WTC11 (cell line): Measurements from ENCODE around the gene HCRT. TPM values are rescaled to one million over a fixed set of nuclear protein-coding genes. Genes with fewer than 3 reads are reported as not detected.

Experiments
- ATAC-seq: fragments of 200-7000 bp; cut with Tn5 transposase; 2 replicates; pipeline ENCODE4 v1.10.0; 2021; ENCODE audit warnings: mild to moderate bottlenecking, moderate library complexity
- CTCF ChIA-PET: fragments of 300-600 bp; sonication (Branson Sonifier 250); formaldehyde crosslinking; loops from one replicate; lab custom pipeline; 2021; ENCODE audit warnings: antibody characterized with exemption; lab: Charles Lee
- POLR2A ChIA-PET: fragments of 350-600 bp; sonication (Branson Sonifier 250); formaldehyde crosslinking; loops from one replicate; lab custom pipeline; 2021; ENCODE audit warnings: antibody characterized with exemption; lab: Charles Lee
- DNase-seq: peaks from one replicate; pipeline ENCODE4 v3.0.0; 2021; ENCODE audit warnings: low spot score
- H3K27ac Mint-ChIP-seq: 2 replicates; pipeline ENCODE4 v1.8.0; 2021; ENCODE audit warnings: mixed read lengths
- H3K27me3 Mint-ChIP-seq: 2 replicates; pipeline ENCODE4 v1.8.0; 2021; ENCODE audit warnings: low read depth, mild to moderate bottlenecking, moderate library complexity, mixed read lengths
- H3K36me3 Mint-ChIP-seq: 2 replicates; pipeline ENCODE4 v1.8.0; 2021; ENCODE audit warnings: mixed read lengths
- H3K4me1 Mint-ChIP-seq: 2 replicates; pipeline ENCODE4 v1.8.0; 2022; ENCODE audit warnings: mixed read lengths
- H3K4me3 Mint-ChIP-seq: 2 replicates; pipeline ENCODE4 v1.8.0; 2021; ENCODE audit warnings: mild to moderate bottlenecking, moderate library complexity, mixed read lengths
- H3K9me3 Mint-ChIP-seq: 2 replicates; pipeline ENCODE4 v1.8.0; 2021; ENCODE audit warnings: mixed read lengths
- ARID4B ChIP-seq: sonication (generic); formaldehyde crosslinking; IDR thresholded peaks from 2 replicates; pipeline ENCODE4 v1.8.0; 2023; ENCODE audit warnings: missing genetic modification reagents, mild to moderate bottlenecking, borderline replicate concordance
- ATF1 ChIP-seq: sonication (generic); formaldehyde crosslinking; IDR thresholded peaks from 2 replicates; pipeline ENCODE4 v1.8.1; 2023; ENCODE audit warnings: mild to moderate bottlenecking, moderate library complexity, missing genetic modification reagents
- CREM ChIP-seq: sonication (generic); formaldehyde crosslinking; IDR thresholded peaks from 2 replicates; pipeline ENCODE4 v1.8.1; 2022; ENCODE audit warnings: mild to moderate bottlenecking, missing genetic modification reagents, moderate library complexity
- ETV6 ChIP-seq: sonication (generic); formaldehyde crosslinking; IDR thresholded peaks from 2 replicates; pipeline ENCODE4 v1.8.1; 2022; ENCODE audit warnings: mild to moderate bottlenecking, missing genetic modification reagents
- FOXP1 ChIP-seq: sonication (generic); formaldehyde crosslinking; IDR thresholded peaks from 2 replicates; pipeline ENCODE4 v1.8.0; 2022; ENCODE audit warnings: missing genetic modification reagents, mild to moderate bottlenecking, moderate library complexity, borderline replicate concordance
- FOXP4 ChIP-seq: sonication (generic); formaldehyde crosslinking; IDR thresholded peaks from 2 replicates; pipeline ENCODE4 v1.8.0; 2022; ENCODE audit warnings: mild to moderate bottlenecking, missing genetic modification reagents
- HMGA2 ChIP-seq: fragments of 250-450 bp; sonication (Bioruptor Pico); IDR thresholded peaks from 2 replicates; pipeline ENCODE4 v1.4.0; 2021; ENCODE audit warnings: mild to moderate bottlenecking, moderate library complexity
- MLX ChIP-seq: sonication (generic); formaldehyde crosslinking; IDR thresholded peaks from 2 replicates; pipeline ENCODE4 v1.8.1; 2023; ENCODE audit warnings: mild to moderate bottlenecking, missing genetic modification reagents, moderate library complexity
- NR1H2 ChIP-seq: sonication (generic); formaldehyde crosslinking; IDR thresholded peaks from 2 replicates; pipeline ENCODE4 v1.9.0; 2021; ENCODE audit warnings: mild to moderate bottlenecking, moderate library complexity, missing genetic modification reagents
- PREB ChIP-seq: sonication (generic); formaldehyde crosslinking; IDR thresholded peaks from 2 replicates; pipeline ENCODE4 v1.8.1; 2022; ENCODE audit warnings: mild to moderate bottlenecking, missing genetic modification reagents, moderate library complexity, borderline replicate concordance
- RORB ChIP-seq: fragments of 250-450 bp; sonication (Bioruptor Pico); IDR thresholded peaks from 2 replicates; pipeline ENCODE4 v1.9.0; 2021; ENCODE audit warnings: mild to moderate bottlenecking
- TEAD4 ChIP-seq: sonication (generic); formaldehyde crosslinking; IDR thresholded peaks from 2 replicates; pipeline ENCODE4 v1.8.0; 2022; ENCODE audit warnings: mild to moderate bottlenecking, missing genetic modification reagents
- ZNF396 ChIP-seq: fragments of 250-450 bp; sonication (Bioruptor Pico); IDR thresholded peaks from 2 replicates; pipeline ENCODE4 v1.8.0; 2021; ENCODE audit warnings: mild to moderate bottlenecking, moderate library complexity, borderline replicate concordance
- ZNF416 ChIP-seq: fragments of 250-450 bp; sonication (Bioruptor Pico); IDR thresholded peaks from 2 replicates; pipeline ENCODE4 v1.9.0; 2021; ENCODE audit warnings: mild to moderate bottlenecking, inconsistent platforms
- total RNA-seq: library from RNA; stranded (reverse); gene quantifications from 3 replicates; pipeline ENCODE4 v1.2.3, GENCODE V29; 2021
- TF ChIP-seq, protein P1 (sequence below): sonication (generic); formaldehyde crosslinking; IDR thresholded peaks from 2 replicates; pipeline ENCODE4 v1.8.1; 2023; ENCODE audit warnings: mild to moderate bottlenecking, missing genetic modification reagents
- TF ChIP-seq, protein P2 (sequence below): sonication (generic); formaldehyde crosslinking; conservative IDR thresholded peaks from 2 replicates; pipeline ENCODE4 v1.8.1; 2023; ENCODE audit warnings: mild to moderate bottlenecking, low read depth, missing genetic modification reagents, moderate library complexity
- TF ChIP-seq, protein P3 (sequence below): sonication (generic); formaldehyde crosslinking; IDR thresholded peaks from 2 replicates; pipeline ENCODE4 v1.8.0; 2022; ENCODE audit warnings: missing genetic modification reagents

HCRT gene
- total RNA-seq, 1 experiment from 2014 or later = not detected

DNA sequence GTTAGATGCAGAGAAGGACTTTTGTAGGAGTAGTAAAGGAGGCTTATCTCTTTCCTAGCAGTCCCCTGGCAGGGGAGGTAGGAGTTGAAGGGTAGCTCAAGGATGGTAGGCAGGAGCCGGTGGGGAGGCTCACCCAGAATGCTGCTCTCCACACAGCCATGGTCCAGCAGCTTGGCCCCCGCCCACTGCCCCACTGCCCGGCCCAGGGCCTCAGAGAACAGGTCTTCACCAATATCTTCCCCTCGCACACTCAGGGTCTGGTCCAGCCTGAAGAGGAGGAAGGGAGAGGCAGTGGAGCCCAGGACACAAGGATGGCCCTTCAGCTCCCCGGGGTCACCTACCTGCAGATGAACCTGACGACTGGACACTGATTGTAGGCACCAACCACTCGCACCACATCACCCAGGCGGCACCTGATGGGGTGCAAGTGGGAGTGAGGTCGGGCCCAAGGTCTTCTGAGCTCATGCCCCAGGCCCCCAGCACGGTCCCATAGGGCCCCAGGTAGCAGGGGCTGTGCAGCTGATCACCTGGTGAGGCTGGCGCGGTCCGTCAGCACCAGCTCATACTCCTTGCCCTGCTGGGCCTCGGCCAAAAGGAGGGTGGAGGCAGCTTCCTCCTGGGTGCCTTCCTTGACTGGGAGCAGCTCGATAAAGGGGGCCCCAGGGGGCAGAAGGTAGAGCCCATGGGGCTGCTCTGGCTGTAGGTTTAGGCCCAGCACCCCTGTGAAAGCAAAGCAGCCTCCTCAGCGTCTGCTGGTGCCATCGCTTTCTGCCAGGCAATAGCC is 5.4 kb upstream of the HCRT start (continued):
- no peak for TF ChIP-seq FOXP4 (CRISPR knock-in tag)
- TF ChIP-seq ATF1 (CRISPR knock-in tag) = no peak
- no peak for TF ChIP-seq ARID4B (CRISPR knock-in tag)
- TF ChIP-seq CREM (CRISPR knock-in tag) = no peak
- TF ChIP-seq NR1H2 (CRISPR knock-in tag) = no peak
- no peak for TF ChIP-seq ZNF416 (CRISPR knock-in tag)
- TF ChIP-seq MLX = no peak

DNA sequence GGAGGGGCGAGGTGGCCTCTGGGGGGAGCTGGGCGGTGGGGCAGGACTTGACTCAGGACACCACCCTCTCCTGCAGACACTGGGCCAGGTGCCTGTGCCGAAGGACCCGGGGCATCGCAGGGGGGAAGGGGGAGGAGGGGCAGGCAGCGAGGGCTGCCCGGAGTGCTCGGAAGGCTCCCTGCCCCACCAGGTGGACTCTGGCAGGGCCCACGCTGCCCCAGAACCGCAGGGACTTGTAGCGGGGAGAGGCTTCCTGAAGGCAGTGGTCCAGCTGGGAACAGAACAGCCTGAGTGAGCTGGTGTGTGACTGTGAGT is 4.4 kb upstream of the HCRT start:
- ChIA-PET POLR2A (interaction anchor here (0.6 kb wide), 1 partner anchor 269 kb away, joined by 5 read pairs; no protein-coding TSS in a partner anchor), CTCF (interaction anchor here (1.3 to 7.3 kb wide), 4 partner anchors 9 to 33 kb away, joined by 3 to 55 read pairs (median 5); partner anchors contain the start of gene KCNH4)
- Mint-ChIP-seq H3K4me3 (no peak overlapping the region), H3K9me3 (no peaks in the 10 kb centered on the region), H3K27ac (no peak overlapping the region), H3K36me3 (no peaks in the 10 kb centered on the region), H3K27me3 (peaks cover 24% of the 10 kb centered on the region), H3K4me1 (peaks cover 25% of the 10 kb centered on the region)
- ATAC-seq (no peak), DNase-seq (no peak)
- TF ChIP-seq FOXP1 (no peak), HMGA2 (no peak), ZNF396 (no peak), PREB (CRISPR knock-in tag) (no peak), RORB (no peak), TEAD4 (CRISPR knock-in tag) (no peak), ETV6 (CRISPR knock-in tag) (no peak)
- TF ChIP-seq, protein P1, sequence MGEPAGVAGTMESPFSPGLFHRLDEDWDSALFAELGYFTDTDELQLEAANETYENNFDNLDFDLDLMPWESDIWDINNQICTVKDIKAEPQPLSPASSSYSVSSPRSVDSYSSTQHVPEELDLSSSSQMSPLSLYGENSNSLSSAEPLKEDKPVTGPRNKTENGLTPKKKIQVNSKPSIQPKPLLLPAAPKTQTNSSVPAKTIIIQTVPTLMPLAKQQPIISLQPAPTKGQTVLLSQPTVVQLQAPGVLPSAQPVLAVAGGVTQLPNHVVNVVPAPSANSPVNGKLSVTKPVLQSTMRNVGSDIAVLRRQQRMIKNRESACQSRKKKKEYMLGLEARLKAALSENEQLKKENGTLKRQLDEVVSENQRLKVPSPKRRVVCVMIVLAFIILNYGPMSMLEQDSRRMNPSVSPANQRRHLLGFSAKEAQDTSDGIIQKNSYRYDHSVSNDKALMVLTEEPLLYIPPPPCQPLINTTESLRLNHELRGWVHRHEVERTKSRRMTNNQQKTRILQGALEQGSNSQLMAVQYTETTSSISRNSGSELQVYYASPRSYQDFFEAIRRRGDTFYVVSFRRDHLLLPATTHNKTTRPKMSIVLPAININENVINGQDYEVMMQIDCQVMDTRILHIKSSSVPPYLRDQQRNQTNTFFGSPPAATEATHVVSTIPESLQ (CRISPR knock-in tag) = no peak
- TF ChIP-seq, protein P2, sequence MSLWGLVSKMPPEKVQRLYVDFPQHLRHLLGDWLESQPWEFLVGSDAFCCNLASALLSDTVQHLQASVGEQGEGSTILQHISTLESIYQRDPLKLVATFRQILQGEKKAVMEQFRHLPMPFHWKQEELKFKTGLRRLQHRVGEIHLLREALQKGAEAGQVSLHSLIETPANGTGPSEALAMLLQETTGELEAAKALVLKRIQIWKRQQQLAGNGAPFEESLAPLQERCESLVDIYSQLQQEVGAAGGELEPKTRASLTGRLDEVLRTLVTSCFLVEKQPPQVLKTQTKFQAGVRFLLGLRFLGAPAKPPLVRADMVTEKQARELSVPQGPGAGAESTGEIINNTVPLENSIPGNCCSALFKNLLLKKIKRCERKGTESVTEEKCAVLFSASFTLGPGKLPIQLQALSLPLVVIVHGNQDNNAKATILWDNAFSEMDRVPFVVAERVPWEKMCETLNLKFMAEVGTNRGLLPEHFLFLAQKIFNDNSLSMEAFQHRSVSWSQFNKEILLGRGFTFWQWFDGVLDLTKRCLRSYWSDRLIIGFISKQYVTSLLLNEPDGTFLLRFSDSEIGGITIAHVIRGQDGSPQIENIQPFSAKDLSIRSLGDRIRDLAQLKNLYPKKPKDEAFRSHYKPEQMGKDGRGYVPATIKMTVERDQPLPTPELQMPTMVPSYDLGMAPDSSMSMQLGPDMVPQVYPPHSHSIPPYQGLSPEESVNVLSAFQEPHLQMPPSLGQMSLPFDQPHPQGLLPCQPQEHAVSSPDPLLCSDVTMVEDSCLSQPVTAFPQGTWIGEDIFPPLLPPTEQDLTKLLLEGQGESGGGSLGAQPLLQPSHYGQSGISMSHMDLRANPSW = no peak
- TF ChIP-seq, protein P3, sequence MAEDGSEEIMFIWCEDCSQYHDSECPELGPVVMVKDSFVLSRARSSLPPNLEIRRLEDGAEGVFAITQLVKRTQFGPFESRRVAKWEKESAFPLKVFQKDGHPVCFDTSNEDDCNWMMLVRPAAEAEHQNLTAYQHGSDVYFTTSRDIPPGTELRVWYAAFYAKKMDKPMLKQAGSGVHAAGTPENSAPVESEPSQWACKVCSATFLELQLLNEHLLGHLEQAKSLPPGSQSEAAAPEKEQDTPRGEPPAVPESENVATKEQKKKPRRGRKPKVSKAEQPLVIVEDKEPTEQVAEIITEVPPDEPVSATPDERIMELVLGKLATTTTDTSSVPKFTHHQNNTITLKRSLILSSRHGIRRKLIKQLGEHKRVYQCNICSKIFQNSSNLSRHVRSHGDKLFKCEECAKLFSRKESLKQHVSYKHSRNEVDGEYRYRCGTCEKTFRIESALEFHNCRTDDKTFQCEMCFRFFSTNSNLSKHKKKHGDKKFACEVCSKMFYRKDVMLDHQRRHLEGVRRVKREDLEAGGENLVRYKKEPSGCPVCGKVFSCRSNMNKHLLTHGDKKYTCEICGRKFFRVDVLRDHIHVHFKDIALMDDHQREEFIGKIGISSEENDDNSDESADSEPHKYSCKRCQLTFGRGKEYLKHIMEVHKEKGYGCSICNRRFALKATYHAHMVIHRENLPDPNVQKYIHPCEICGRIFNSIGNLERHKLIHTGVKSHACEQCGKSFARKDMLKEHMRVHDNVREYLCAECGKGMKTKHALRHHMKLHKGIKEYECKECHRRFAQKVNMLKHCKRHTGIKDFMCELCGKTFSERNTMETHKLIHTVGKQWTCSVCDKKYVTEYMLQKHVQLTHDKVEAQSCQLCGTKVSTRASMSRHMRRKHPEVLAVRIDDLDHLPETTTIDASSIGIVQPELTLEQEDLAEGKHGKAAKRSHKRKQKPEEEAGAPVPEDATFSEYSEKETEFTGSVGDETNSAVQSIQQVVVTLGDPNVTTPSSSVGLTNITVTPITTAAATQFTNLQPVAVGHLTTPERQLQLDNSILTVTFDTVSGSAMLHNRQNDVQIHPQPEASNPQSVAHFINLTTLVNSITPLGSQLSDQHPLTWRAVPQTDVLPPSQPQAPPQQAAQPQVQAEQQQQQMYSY (CRISPR knock-in tag) = no peak
